PC-3 (cell line): Measurements from ENCODE around the gene TBX6. TPM values are rescaled to one million over a fixed set of nuclear protein-coding genes. Genes with fewer than 3 reads are reported as not detected.

ENCODE experiments used
- ATAC-seq: fragments of 200-7000 bp; cut with Tn5 transposase; 2 replicates; pipeline ENCODE4 v1.9.1; 2020; ENCODE audit warnings: mild to moderate bottlenecking, moderate library complexity
- BruUV-seq: library from RNA; stranded (reverse); fragments of 400-500 nt; replicated peaks from 2 replicates; lab custom pipeline; 2021; lab: Mats Ljungman, UMichigan
- CTCF ChIA-PET: fragments of 300-600 bp; sonication (Branson Sonifier 250); formaldehyde crosslinking; loops from one replicate; lab custom pipeline; 2022; ENCODE audit warnings: antibody characterized with exemption; lab: Charles Lee
- POLR2A ChIA-PET: fragments of 300-600 bp; sonication (Branson Sonifier 250); formaldehyde crosslinking; loops from one replicate; lab custom pipeline; 2022; ENCODE audit warnings: antibody characterized with exemption; ENCODE audit not compliant: unreplicated experiment; lab: Charles Lee
- DNase-seq: peaks from one replicate; pipeline ENCODE4 v3.0.0-alpha.2; 2015
- H2AFZ ChIP-seq: fragments of 300-600 bp; sonication (generic); 2 replicates; pipeline ENCODE4 v1.6.0; 2016; ENCODE audit warnings: antibody characterized with exemption, low read length
- H3F3A ChIP-seq: fragments of 300-600 bp; sonication (generic); one replicate; pipeline ENCODE4 v1.6.0; 2017; ENCODE audit warnings: antibody characterized with exemption, low read length, control low read depth, mild to moderate bottlenecking; ENCODE audit not compliant: unreplicated experiment
- H3K27ac ChIP-seq: fragments of 300-600 bp; sonication (generic); 2 replicates; pipeline ENCODE4 v1.5.1; 2016; ENCODE audit warnings: mild to moderate bottlenecking, low read length
- H3K27me3 ChIP-seq: fragments of 300-600 bp; sonication (generic); 2 replicates; pipeline ENCODE4 v1.6.1; 2016; ENCODE audit warnings: low read length, mixed read lengths
- H3K36me3 ChIP-seq: fragments of 300-600 bp; sonication (generic); 2 replicates; pipeline ENCODE4 v1.6.1; 2016; ENCODE audit warnings: low read depth, mixed run types, low read length, mixed read lengths
- H3K4me1 ChIP-seq: fragments of 300-600 bp; sonication (generic); 2 replicates; pipeline ENCODE4 v1.5.1; 2016; ENCODE audit warnings: low read length; ENCODE audit not compliant: insufficient read depth
- H3K4me2 ChIP-seq: fragments of 300-600 bp; sonication (generic); 2 replicates; pipeline ENCODE4 v1.6.0; 2016; ENCODE audit warnings: low read length
- H3K4me3 ChIP-seq: fragments of 300-600 bp; sonication (generic); 2 replicates; pipeline ENCODE4 v1.5.1; 2016; ENCODE audit warnings: mild to moderate bottlenecking, low read length, mixed read lengths
- H3K79me2 ChIP-seq: fragments of 300-600 bp; sonication (generic); 2 replicates; pipeline ENCODE4 v1.6.1; 2017; ENCODE audit warnings: low read length, mixed read lengths
- H3K9ac ChIP-seq: fragments of 300-600 bp; sonication (generic); 2 replicates; pipeline ENCODE4 v1.6.0; 2016; ENCODE audit warnings: mild to moderate bottlenecking, low read length
- H3K9me2 ChIP-seq: fragments of 300-600 bp; sonication (generic); replicated peaks from 2 replicates; pipeline ENCODE4 v1.6.1; 2016; ENCODE audit warnings: mixed run types, low read length, mixed read lengths
- H3K9me3 ChIP-seq: fragments of 300-600 bp; sonication (generic); 2 replicates; pipeline ENCODE4 v1.6.1; 2016; ENCODE audit warnings: low read length, mixed read lengths
- H4K20me1 ChIP-seq: fragments of 300-600 bp; sonication (generic); 2 replicates; pipeline ENCODE4 v1.6.1; 2016; ENCODE audit warnings: low read length, mixed read lengths
- EZH2 ChIP-seq: fragments of 300-600 bp; sonication (generic); IDR thresholded peaks from one replicate; pipeline ENCODE4 v1.6.1; 2017; ENCODE audit warnings: antibody characterized with exemption, mild to moderate bottlenecking, low read length; ENCODE audit not compliant: unreplicated experiment
- EZH2phosphoT487 ChIP-seq: fragments of 300-600 bp; sonication (generic); IDR thresholded peaks from 2 replicates; pipeline ENCODE4 v1.6.1; 2018; ENCODE audit warnings: mild to moderate bottlenecking, antibody characterized with exemption, low read length, borderline replicate concordance
- intact Hi-C: fragments of 100-400 bp; cut with micrococcal nuclease; formaldehyde crosslinking; loops from 2 replicates; pipeline ENCODE4 v1.9.0; 2023
- total RNA-seq: library from RNA; depleted of rRNA; stranded (reverse); fragments of >200 nt; gene quantifications from 2 replicates; pipeline ENCODE4 v1.2.3, GENCODE V29; 2014
- TF ChIP-seq, protein P1 (sequence below): fragments of 300-600 bp; sonication (generic); conservative IDR thresholded peaks from 2 replicates; pipeline ENCODE4 v1.5.1; 2017; ENCODE audit warnings: antibody characterized with exemption, low read depth, mild to moderate bottlenecking, low read length

TBX6 gene
- total RNA-seq, 1 experiment from 2014 or later = 1.1 TPM

GRCh38 chr16:30069611-30070462 lies 21.9 kb downstream of the TBX6 start:
- peaks cover 19% of the 10 kb centered on the region; the same call in 1 of the 2 replicates for H3K4me1 ChIP-seq
- no peak overlapping the region for H2AFZ ChIP-seq
- peaks cover 45% of the 10 kb centered on the region for H4K20me1 ChIP-seq
- peaks cover 2% of the 10 kb centered on the region for H3F3A ChIP-seq
- no peak overlapping the region for H3K4me3 ChIP-seq
- no peaks in the 10 kb centered on the region for H3K9me2 ChIP-seq
- DNase-seq (no peak), ATAC-seq (no peak)
- TF ChIP-seq EZH2phosphoT487 (no peak), EZH2 (no peak)
- TF ChIP-seq, protein P1, sequence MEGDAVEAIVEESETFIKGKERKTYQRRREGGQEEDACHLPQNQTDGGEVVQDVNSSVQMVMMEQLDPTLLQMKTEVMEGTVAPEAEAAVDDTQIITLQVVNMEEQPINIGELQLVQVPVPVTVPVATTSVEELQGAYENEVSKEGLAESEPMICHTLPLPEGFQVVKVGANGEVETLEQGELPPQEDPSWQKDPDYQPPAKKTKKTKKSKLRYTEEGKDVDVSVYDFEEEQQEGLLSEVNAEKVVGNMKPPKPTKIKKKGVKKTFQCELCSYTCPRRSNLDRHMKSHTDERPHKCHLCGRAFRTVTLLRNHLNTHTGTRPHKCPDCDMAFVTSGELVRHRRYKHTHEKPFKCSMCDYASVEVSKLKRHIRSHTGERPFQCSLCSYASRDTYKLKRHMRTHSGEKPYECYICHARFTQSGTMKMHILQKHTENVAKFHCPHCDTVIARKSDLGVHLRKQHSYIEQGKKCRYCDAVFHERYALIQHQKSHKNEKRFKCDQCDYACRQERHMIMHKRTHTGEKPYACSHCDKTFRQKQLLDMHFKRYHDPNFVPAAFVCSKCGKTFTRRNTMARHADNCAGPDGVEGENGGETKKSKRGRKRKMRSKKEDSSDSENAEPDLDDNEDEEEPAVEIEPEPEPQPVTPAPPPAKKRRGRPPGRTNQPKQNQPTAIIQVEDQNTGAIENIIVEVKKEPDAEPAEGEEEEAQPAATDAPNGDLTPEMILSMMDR = no peak
- ChIA-PET CTCF (no interaction called here), POLR2A (no interaction called here)
- intact Hi-C loops = no loop called here
- H3K9me3 ChIP-seq = no peaks in the 10 kb centered on the region
- no peak overlapping the region for H3K9ac ChIP-seq
- H3K27me3 ChIP-seq = no peaks in the 10 kb centered on the region
- no peak overlapping the region for H3K27ac ChIP-seq
- H3K4me2 ChIP-seq = peak overlapping the region; percentile 99; the same call in 1 of the 2 replicates
- H3K79me2 ChIP-seq = peaks cover 51% of the 10 kb centered on the region
- peaks cover 58% of the 10 kb centered on the region for H3K36me3 ChIP-seq
- TSS peak; percentile 2 for BruUV-seq

GRCh38 chr16:30068750-30069610 lies 22.7 kb downstream of the TBX6 start:
- ChIA-PET CTCF (no interaction called here), POLR2A (no interaction called here)
- DNase-seq (peak; percentile 29), ATAC-seq (no peak)
- H2AFZ ChIP-seq = no peak overlapping the region
- TF ChIP-seq EZH2phosphoT487 = no peak
- TF ChIP-seq, protein P1 = peak; percentile 66
- no peaks in the 10 kb centered on the region for H3K9me2 ChIP-seq
- H3K4me2 ChIP-seq = peak overlapping the region; percentile 99
- H3K9ac ChIP-seq = no peak overlapping the region
- H3K36me3 ChIP-seq = peaks cover 58% of the 10 kb centered on the region
- H3K27ac ChIP-seq = no peak overlapping the region
- no TSS peak for BruUV-seq
- intact Hi-C loops = no loop called here
- peaks cover 45% of the 10 kb centered on the region for H4K20me1 ChIP-seq
- peaks cover 60% of the 10 kb centered on the region for H3K79me2 ChIP-seq
- H3K9me3 ChIP-seq = no peaks in the 10 kb centered on the region
- peaks cover 23% of the 10 kb centered on the region; the same call in 1 of the 2 replicates for H3K4me1 ChIP-seq
- no peaks in the 10 kb centered on the region for H3K27me3 ChIP-seq
- no peaks in the 10 kb centered on the region for H3F3A ChIP-seq
- peak overlapping the region; percentile 37; the same call in 1 of the 2 replicates for H3K4me3 ChIP-seq
